ENCODE results near the gene BEND2. TPM values are rescaled to one million over a fixed set of nuclear protein-coding genes. Genes with fewer than 3 reads are reported as not detected.

The BEND2 gene
- total RNA-seq, 1 experiment from 2014 or later = not detected

GRCh38 chrX:18146009-18146408 lies 74.7 kb downstream of the BEND2 start:
- no peak for ATAC-seq
- DNase-seq (ENCODE audit: low read depth, low spot score) = no peak
- Histone ChIP-seq H3K9me2 (ENCODE audit: insufficient read depth) (no peaks in the 10 kb centered on the region), H3K27ac (ENCODE audit: low read depth, low read length) (no peak overlapping the region), H3K36me3 (ENCODE audit: control insufficient read depth in 1 of 2, insufficient read depth in 2 of 2, low read length in 2 of 2) (no peaks in the 10 kb centered on the region), H3K79me2 (ENCODE audit: insufficient read depth, low read length) (no peaks in the 10 kb centered on the region), H3K4me1 (ENCODE audit: control insufficient read depth in 1 of 2, insufficient read depth in 2 of 2, low read length in 2 of 2) (no peaks in the 10 kb centered on the region), H3K27me3 (ENCODE audit: insufficient read depth, low read length) (0 out of 2 replicates have a peak, but pooled peaks cover 7% of the 10 kb centered on the region), H3K9me3 (ENCODE audit: control insufficient read depth in 1 of 2, insufficient read depth in 1 of 2, low read depth in 1 of 2, low read length in 2 of 2) (no peaks in the 10 kb centered on the region), H2AFZ (ENCODE audit: low read depth, low read length, poor library complexity, severe bottlenecking) (no peak overlapping the region), H3K4me2 (ENCODE audit: low read length) (no peak overlapping the region), H3K9ac (ENCODE audit: low read length) (no peak overlapping the region), H3K4me3 (replicated peaks in 1 of 2; ENCODE audit: low read depth in 1 of 2, low read length in 2 of 2) (no peak overlapping the region), H4K20me1 (ENCODE audit: insufficient read depth) (no peaks in the 10 kb centered on the region)
- TF ChIP-seq FOSL1 (IDR thresholded peaks at IDR 0.05; ENCODE audit: low read depth) (no peak), SIN3A (IDR thresholded peaks at IDR 0.05; ENCODE audit: low read depth) (no peak), EZH2 (IDR thresholded peaks at IDR 0.05) (no peak), ELF1 (IDR thresholded peaks at IDR 0.05; ENCODE audit: borderline replicate concordance, low read depth) (no peak), CEBPB (IDR thresholded peaks at IDR 0.05; ENCODE audit: low read depth) (no peak), POLR2AphosphoS5 (IDR thresholded peaks at IDR 0.05; ENCODE audit: low read depth, low read length) (no peak), TCF7L2 (IDR thresholded peaks at IDR 0.05; ENCODE audit: borderline replicate concordance, extremely low read depth, insufficient read depth, insufficient read length) (no peak), ATF3 (IDR thresholded peaks at IDR 0.05) (no peak), REST (IDR thresholded peaks at IDR 0.05; ENCODE audit: low read depth) (no peak), SRF (IDR thresholded peaks at IDR 0.05; ENCODE audit: low read depth) (no peak), ZBTB33 (IDR thresholded peaks at IDR 0.05; ENCODE audit: extremely low read depth, insufficient replicate concordance, low read length) (no peak), MAX (IDR thresholded peaks at IDR 0.05) (no peak), POLR2A (IDR thresholded peaks at IDR 0.05; ENCODE audit: borderline replicate concordance, extremely low read depth, insufficient read depth, insufficient read length) (no peak), ZNF274 (IDR thresholded peaks at IDR 0.05; ENCODE audit: low read depth, low read length) (no peak), JUND (IDR thresholded peaks at IDR 0.05) (no peak), CBX3 (IDR thresholded peaks at IDR 0.05; ENCODE audit: low read depth) (no peak), SP1 (IDR thresholded peaks at IDR 0.05; ENCODE audit: low read depth) (no peak), EZH2phosphoT487 (IDR thresholded peaks at IDR 0.05; ENCODE audit: borderline replicate concordance) (no peak), RAD21 (IDR thresholded peaks at IDR 0.05; ENCODE audit: low read depth) (no peak)
- POLR2A ChIA-PET = no interaction called here
- no TSS peak for BruUV-seq (replicated peaks)
- intact Hi-C loops (cut with micrococcal nuclease) = no loop called here
- CTCF ChIA-PET = no interaction called here
- RAD21 ChIA-PET (ENCODE audit: low non-redundant PET in 1 of 2, low total read pairs in 2 of 2, uncharacterized antibody in 2 of 2, unreplicated experiment in 2 of 2) = no interaction called here

Measured in HCT116 (cell line).